Hepatocyte (in vitro differentiated cells): ENCODE results near the gene GRIK2. TPM values are rescaled to one million over a fixed set of nuclear protein-coding genes. Genes with fewer than 3 reads are reported as not detected.

Experiments used
- DNase-seq: peaks from one replicate; pipeline ENCODE4 v3.0.0-alpha.2; 2016; ENCODE audit warnings: low spot score
- H2AFZ ChIP-seq: fragments of 200-600 bp; sonication (generic); 2 replicates; pipeline ENCODE4 v1.6.0; 2016; ENCODE audit warnings: antibody characterized with exemption, mild to moderate bottlenecking
- H3K27ac ChIP-seq: fragments of 200-600 bp; sonication (generic); 2 replicates; pipeline ENCODE4 v1.5.1; 2016; ENCODE audit warnings: mild to moderate bottlenecking
- H3K27me3 ChIP-seq: fragments of 200-600 bp; sonication (generic); 2 replicates; pipeline ENCODE4 v1.6.1; 2016
- H3K36me3 ChIP-seq: fragments of 200-600 bp; sonication (generic); replicated peaks from 2 replicates; pipeline ENCODE4 v1.5.1; 2016; ENCODE audit warnings: low read depth; ENCODE audit not compliant: insufficient read depth
- H3K4me1 ChIP-seq: fragments of 200-600 bp; sonication (generic); 2 replicates; pipeline ENCODE4 v1.5.1; 2016; ENCODE audit warnings: mild to moderate bottlenecking, moderate library complexity; ENCODE audit not compliant: insufficient read depth
- H3K4me2 ChIP-seq: fragments of 200-600 bp; sonication (generic); 2 replicates; pipeline ENCODE4 v1.6.0; 2016
- H3K4me3 ChIP-seq: fragments of 200-600 bp; sonication (generic); 2 replicates; pipeline ENCODE4 v1.5.1; 2016; ENCODE audit warnings: mild to moderate bottlenecking
- H3K79me2 ChIP-seq: fragments of 200-600 bp; sonication (generic); 2 replicates; pipeline ENCODE4 v1.6.0; 2017; ENCODE audit warnings: mild to moderate bottlenecking
- H3K9me2 ChIP-seq: fragments of 200-600 bp; sonication (generic); replicated peaks from 2 replicates; pipeline ENCODE4 v1.6.0; 2017; ENCODE audit warnings: mild to moderate bottlenecking; ENCODE audit not compliant: insufficient read depth
- H3K9me3 ChIP-seq: fragments of 200-600 bp; sonication (generic); 2 replicates; pipeline ENCODE4 v1.5.1; 2016; ENCODE audit warnings: low read depth, mild to moderate bottlenecking
- H4K20me1 ChIP-seq: fragments of 200-600 bp; sonication (generic); 2 replicates; pipeline ENCODE4 v1.6.0; 2016; ENCODE audit warnings: mild to moderate bottlenecking; ENCODE audit not compliant: insufficient read depth, poor library complexity, severe bottlenecking
- CTCF ChIP-seq: fragments of 200-600 bp; sonication (generic); IDR thresholded peaks from 2 replicates; pipeline ENCODE4 v1.5.1; 2016; ENCODE audit warnings: antibody characterized with exemption, mild to moderate bottlenecking; ENCODE audit not compliant: poor library complexity
- EZH2 ChIP-seq: fragments of 200-600 bp; sonication (generic); IDR thresholded peaks from 2 replicates; pipeline ENCODE4 v1.6.1; 2016; ENCODE audit warnings: antibody characterized with exemption, mild to moderate bottlenecking, borderline replicate concordance
- EZH2phosphoT487 ChIP-seq: fragments of 200-600 bp; sonication (generic); IDR thresholded peaks from one replicate; pipeline ENCODE4 v1.6.1; 2018; ENCODE audit warnings: antibody characterized with exemption, mild to moderate bottlenecking, low read depth, moderate library complexity; ENCODE audit not compliant: unreplicated experiment, severe bottlenecking
- WGBS: methylation state at CpG from one replicate; pipeline ENCODE4 v1.1.6; 2016; ENCODE audit warnings: low lambda C conversion rate; ENCODE audit errors: missing lambda C conversion rate; 5-methylcytosine and 5-hydroxymethylcytosine counted together
- polyA plus RNA-seq: library from polyadenylated mRNA; unstranded; fragments of >200 nt; fragmentation: Nextera tagmentation; extraction: Ambion mirVana; gene quantifications from 2 replicates; pipeline ENCODE4 v1.2.1, GENCODE V29; 2016
- total RNA-seq: library from RNA; depleted of rRNA; stranded (reverse); fragments of >200 nt; gene quantifications from 2 replicates; pipeline ENCODE4 v1.2.3, GENCODE V29; 2014

The GRIK2 gene
- total and polyA plus RNA-seq, 2 experiments from 2014 or later, result 5.8 to 6.2 TPM

- Histone ChIP-seq H3K4me2 (no peak overlapping the region), H4K20me1 (no peaks in the 10 kb centered on the region), H3K4me3 (no peak overlapping the region), H3K27ac (no peak overlapping the region), H3K79me2 (no peaks in the 10 kb centered on the region), H3K9me3 (no peaks in the 10 kb centered on the region), H2AFZ (no peak overlapping the region), H3K36me3 (no peaks in the 10 kb centered on the region), H3K4me1 (no peaks in the 10 kb centered on the region), H3K27me3 (no peaks in the 10 kb centered on the region), H3K9me2 (no peaks in the 10 kb centered on the region)
- TF ChIP-seq EZH2 (no peak), EZH2phosphoT487 (no peak), CTCF (no peak)
- no peak for DNase-seq
- WGBS, result 93% methylated on average over 3 of the region's 3 CpGs
Measured at GRCh38 chr6:101527467-101527866, 134.0 kb downstream of the GRIK2 start.

GRCh38 chr6:101528801-101529200, 135.3 kb downstream of the GRIK2 start:
- TF ChIP-seq EZH2, result no peak
- TF ChIP-seq CTCF, result no peak
- no peak for TF ChIP-seq EZH2phosphoT487
- no peaks in the 10 kb centered on the region for H3K9me2 ChIP-seq
- no peaks in the 10 kb centered on the region for H4K20me1 ChIP-seq
- H2AFZ ChIP-seq, result no peak overlapping the region
- no peaks in the 10 kb centered on the region for H3K4me1 ChIP-seq
- no peaks in the 10 kb centered on the region for H3K9me3 ChIP-seq
- no peaks in the 10 kb centered on the region for H3K79me2 ChIP-seq
- H3K27ac ChIP-seq, result no peak overlapping the region
- no peak overlapping the region for H3K4me2 ChIP-seq
- no peaks in the 10 kb centered on the region for H3K36me3 ChIP-seq
- H3K27me3 ChIP-seq, result no peaks in the 10 kb centered on the region
- no peak for DNase-seq
- no peak overlapping the region for H3K4me3 ChIP-seq

- Histone ChIP-seq H3K4me2 (no peak overlapping the region), H3K27me3 (no peaks in the 10 kb centered on the region), H3K9me2 (no peaks in the 10 kb centered on the region), H3K36me3 (no peaks in the 10 kb centered on the region), H3K79me2 (no peaks in the 10 kb centered on the region), H3K4me3 (no peak overlapping the region), H4K20me1 (no peaks in the 10 kb centered on the region), H3K4me1 (no peaks in the 10 kb centered on the region), H3K27ac (no peak overlapping the region), H3K9me3 (no peaks in the 10 kb centered on the region), H2AFZ (no peak overlapping the region)
- DNase-seq, result no peak
- 75% methylated on average over 2 of the region's 2 CpGs for WGBS
- no peak for TF ChIP-seq EZH2
- TF ChIP-seq CTCF, result no peak
Measured at GRCh38 chr6:101531538-101531937, 138.0 kb downstream of the GRIK2 start.

GRCh38 chr6:101534386-101534785, 140.9 kb downstream of the GRIK2 start:
- H3K4me2 ChIP-seq, result no peak overlapping the region
- no peaks in the 10 kb centered on the region for H3K79me2 ChIP-seq
- DNase-seq, result no peak
- no peaks in the 10 kb centered on the region for H3K4me1 ChIP-seq
- no peaks in the 10 kb centered on the region for H3K9me2 ChIP-seq
- H3K9me3 ChIP-seq, result no peaks in the 10 kb centered on the region
- TF ChIP-seq EZH2phosphoT487 (no peak), CTCF (no peak), EZH2 (no peak)
- H3K27ac ChIP-seq, result no peak overlapping the region
- no peaks in the 10 kb centered on the region for H3K36me3 ChIP-seq
- 78% methylated on average over 2 of the region's 2 CpGs for WGBS
- no peak overlapping the region for H2AFZ ChIP-seq
- no peaks in the 10 kb centered on the region for H4K20me1 ChIP-seq
- no peaks in the 10 kb centered on the region for H3K27me3 ChIP-seq
- no peak overlapping the region for H3K4me3 ChIP-seq
